TTC549 (cell line): ENCODE measurements around the gene HDGFL2.

Experiments
- FAIRE-seq: peaks from 2 replicates; lab custom pipeline; 2012; peaks lifted over from hg19 to GRCh38; lab: Jason Lieb, UNC

Gene HDGFL2

GRCh38 chr19:4471403-4472173 lies 509 bp upstream of the HDGFL2 start:
- FAIRE-seq, result peak; percentile 99

GRCh38 chr19:4473011-4473762 lies 1.1 kb downstream of the HDGFL2 start:
- FAIRE-seq, result no peak

GRCh38 chr19:4473763-4474513 lies 1.8 kb downstream of the HDGFL2 start:
- no peak for FAIRE-seq

- no peak for FAIRE-seq
Observed at GRCh38 chr19:4474514-4475022, 2.5 kb downstream of the HDGFL2 start.

GRCh38 chr19:4477034-4477801 lies 5.1 kb downstream of the HDGFL2 start:
- FAIRE-seq, result no peak

- no peak for FAIRE-seq
Observed at GRCh38 chr19:4482721-4483364, 10.7 kb downstream of the HDGFL2 start.

- FAIRE-seq, result no peak
Observed at GRCh38 chr19:4483385-4483784, 11.3 kb downstream of the HDGFL2 start.

- no peak for FAIRE-seq
Observed at GRCh38 chr19:4487572-4487971, 15.5 kb downstream of the HDGFL2 start.

GRCh38 chr19:4488496-4488895 lies 16.4 kb downstream of the HDGFL2 start:
- FAIRE-seq, result no peak

- no peak for FAIRE-seq
Observed at GRCh38 chr19:4491446-4491845, 19.3 kb downstream of the HDGFL2 start.

GRCh38 chr19:4492337-4493103 lies 20.4 kb downstream of the HDGFL2 start:
- no peak for FAIRE-seq

GRCh38 chr19:4493104-4493928 lies 21.2 kb downstream of the HDGFL2 start:
- no peak for FAIRE-seq

- FAIRE-seq, result no peak
Observed at GRCh38 chr19:4493929-4494690, 22.0 kb downstream of the HDGFL2 start.

- no peak for FAIRE-seq
Observed at GRCh38 chr19:4494691-4495064, 22.6 kb downstream of the HDGFL2 start.

GRCh38 chr19:4495471-4495870 lies 23.4 kb downstream of the HDGFL2 start:
- FAIRE-seq, result no peak

GRCh38 chr19:4496304-4496703 lies 24.2 kb downstream of the HDGFL2 start:
- FAIRE-seq, result no peak

GRCh38 chr19:4497770-4498389 lies 25.8 kb downstream of the HDGFL2 start:
- no peak for FAIRE-seq

- no peak for FAIRE-seq
Observed at GRCh38 chr19:4498694-4499093, 26.6 kb downstream of the HDGFL2 start.

GRCh38 chr19:4499318-4499717 lies 27.2 kb downstream of the HDGFL2 start:
- FAIRE-seq, result no peak
